ENCODE results near the gene CSMD2. TPM values are rescaled to one million over a fixed set of nuclear protein-coding genes. Genes with fewer than 3 reads are reported as not detected.

CSMD2 gene
- total RNA-seq, 1 donor from 2014 or later: 0.75 TPM

- H3K27me3 ChIP-seq (ENCODE audit: control insufficient read depth, insufficient read depth, low read length): no peaks in the 10 kb centered on the region
- TF ChIP-seq CTCF (IDR thresholded peaks at IDR 0.05; ENCODE audit: insufficient read depth, low read length, poor library complexity, severe bottlenecking): no peak
- H3K4me3 ChIP-seq (ENCODE audit: low read depth, low read length): no peak overlapping the region
- no peaks in the 10 kb centered on the region for H3K36me3 ChIP-seq (ENCODE audit: control insufficient read depth, insufficient read depth, low read length)
- DNase-seq (ENCODE audit: low read depth): no peak
Observed at GRCh38 chr1:33970148-33970825, 194.7 kb downstream of the CSMD2 start.

GRCh38 chr1:33966346-33967141, 198.5 kb downstream of the CSMD2 start:
- H3K4me3 ChIP-seq (ENCODE audit: low read depth, low read length): no peak overlapping the region
- H3K27me3 ChIP-seq (ENCODE audit: control insufficient read depth, insufficient read depth, low read length): no peaks in the 10 kb centered on the region
- DNase-seq (ENCODE audit: low read depth): no peak
- no peak for TF ChIP-seq CTCF (IDR thresholded peaks at IDR 0.05; ENCODE audit: insufficient read depth, low read length, poor library complexity, severe bottlenecking)
- no peaks in the 10 kb centered on the region for H3K36me3 ChIP-seq (ENCODE audit: control insufficient read depth, insufficient read depth, low read length)

- no peak for DNase-seq (ENCODE audit: low read depth)
- Histone ChIP-seq H3K27me3 (ENCODE audit: control insufficient read depth, insufficient read depth, low read length) (no peaks in the 10 kb centered on the region), H3K36me3 (ENCODE audit: control insufficient read depth, insufficient read depth, low read length) (no peaks in the 10 kb centered on the region), H3K4me3 (ENCODE audit: low read depth, low read length) (no peak overlapping the region)
- no peak for TF ChIP-seq CTCF (IDR thresholded peaks at IDR 0.05; ENCODE audit: insufficient read depth, low read length, poor library complexity, severe bottlenecking)
Observed at GRCh38 chr1:33965086-33965485, 199.9 kb downstream of the CSMD2 start.

GRCh38 chr1:33962061-33962460, 203.0 kb downstream of the CSMD2 start:
- Histone ChIP-seq H3K36me3 (ENCODE audit: control insufficient read depth, insufficient read depth, low read length) (no peaks in the 10 kb centered on the region), H3K4me3 (ENCODE audit: low read depth, low read length) (no peak overlapping the region), H3K27me3 (ENCODE audit: control insufficient read depth, insufficient read depth, low read length) (no peaks in the 10 kb centered on the region)
- DNase-seq (ENCODE audit: low read depth): no peak
- no peak for TF ChIP-seq CTCF (IDR thresholded peaks at IDR 0.05; ENCODE audit: insufficient read depth, low read length, poor library complexity, severe bottlenecking)

- TF ChIP-seq CTCF (IDR thresholded peaks at IDR 0.05; ENCODE audit: insufficient read depth, low read length, poor library complexity, severe bottlenecking): no peak
- no peaks in the 10 kb centered on the region for H3K27me3 ChIP-seq (ENCODE audit: control insufficient read depth, insufficient read depth, low read length)
- H3K4me3 ChIP-seq (ENCODE audit: low read depth, low read length): no peak overlapping the region
- DNase-seq (ENCODE audit: low read depth): no peak
- H3K36me3 ChIP-seq (ENCODE audit: control insufficient read depth, insufficient read depth, low read length): no peaks in the 10 kb centered on the region
Observed at GRCh38 chr1:33960188-33960895, 204.7 kb downstream of the CSMD2 start.
